RPMI8226 (cell line): ENCODE measurements around the gene IGHMBP2.

Experiments
- DNase-seq: peaks from one replicate; pipeline ENCODE4 v3.0.0-alpha.2; 2015

IGHMBP2 gene

GRCh38 chr11:68928136-68928880, 24.6 kb downstream of the IGHMBP2 start:
- no peak for DNase-seq

GRCh38 chr11:68929135-68929534, 25.4 kb downstream of the IGHMBP2 start:
- DNase-seq, result no peak

- no peak for DNase-seq
These were observed 26.2 kb downstream of the IGHMBP2 start for GRCh38 chr11:68929706-68930570.

- no peak for DNase-seq
These were observed 27.5 kb downstream of the IGHMBP2 start for GRCh38 chr11:68930991-68931855.

GRCh38 chr11:68931911-68932310, 28.2 kb downstream of the IGHMBP2 start:
- no peak for DNase-seq

GRCh38 chr11:68932358-68932757, 28.7 kb downstream of the IGHMBP2 start:
- DNase-seq, result no peak

- DNase-seq, result no peak
These were observed 29.4 kb downstream of the IGHMBP2 start for GRCh38 chr11:68932933-68933577.

GRCh38 chr11:68933605-68934320, 30.1 kb downstream of the IGHMBP2 start:
- no peak for DNase-seq

GRCh38 chr11:68934321-68934645, 30.6 kb downstream of the IGHMBP2 start:
- no peak for DNase-seq

- DNase-seq, result no peak
These were observed 31.0 kb downstream of the IGHMBP2 start for GRCh38 chr11:68934666-68935065.

- DNase-seq, result no peak
These were observed 31.4 kb downstream of the IGHMBP2 start for GRCh38 chr11:68935066-68935465.

GRCh38 chr11:68935516-68936357, 32.0 kb downstream of the IGHMBP2 start:
- no peak for DNase-seq

GRCh38 chr11:68936358-68936636, 32.6 kb downstream of the IGHMBP2 start:
- no peak for DNase-seq

GRCh38 chr11:68936676-68937620, 33.3 kb downstream of the IGHMBP2 start:
- DNase-seq, result no peak

- DNase-seq, result no peak
These were observed 34.4 kb downstream of the IGHMBP2 start for GRCh38 chr11:68938088-68938487.

GRCh38 chr11:68938816-68939582, 35.3 kb downstream of the IGHMBP2 start:
- no peak for DNase-seq

- DNase-seq, result no peak
These were observed 36.2 kb downstream of the IGHMBP2 start for GRCh38 chr11:68939583-68940555.
